ENCODE data around the gene STK40. TPM values are rescaled to one million over a fixed set of nuclear protein-coding genes. Genes with fewer than 3 reads are reported as not detected.
A peak's percentile ranks its signal among the peaks of the same experiment; 100 is the strongest.

The STK40 gene
- total RNA-seq, 4 donors from 2014 or later = 109 to 263 (median 211) TPM

DNA sequence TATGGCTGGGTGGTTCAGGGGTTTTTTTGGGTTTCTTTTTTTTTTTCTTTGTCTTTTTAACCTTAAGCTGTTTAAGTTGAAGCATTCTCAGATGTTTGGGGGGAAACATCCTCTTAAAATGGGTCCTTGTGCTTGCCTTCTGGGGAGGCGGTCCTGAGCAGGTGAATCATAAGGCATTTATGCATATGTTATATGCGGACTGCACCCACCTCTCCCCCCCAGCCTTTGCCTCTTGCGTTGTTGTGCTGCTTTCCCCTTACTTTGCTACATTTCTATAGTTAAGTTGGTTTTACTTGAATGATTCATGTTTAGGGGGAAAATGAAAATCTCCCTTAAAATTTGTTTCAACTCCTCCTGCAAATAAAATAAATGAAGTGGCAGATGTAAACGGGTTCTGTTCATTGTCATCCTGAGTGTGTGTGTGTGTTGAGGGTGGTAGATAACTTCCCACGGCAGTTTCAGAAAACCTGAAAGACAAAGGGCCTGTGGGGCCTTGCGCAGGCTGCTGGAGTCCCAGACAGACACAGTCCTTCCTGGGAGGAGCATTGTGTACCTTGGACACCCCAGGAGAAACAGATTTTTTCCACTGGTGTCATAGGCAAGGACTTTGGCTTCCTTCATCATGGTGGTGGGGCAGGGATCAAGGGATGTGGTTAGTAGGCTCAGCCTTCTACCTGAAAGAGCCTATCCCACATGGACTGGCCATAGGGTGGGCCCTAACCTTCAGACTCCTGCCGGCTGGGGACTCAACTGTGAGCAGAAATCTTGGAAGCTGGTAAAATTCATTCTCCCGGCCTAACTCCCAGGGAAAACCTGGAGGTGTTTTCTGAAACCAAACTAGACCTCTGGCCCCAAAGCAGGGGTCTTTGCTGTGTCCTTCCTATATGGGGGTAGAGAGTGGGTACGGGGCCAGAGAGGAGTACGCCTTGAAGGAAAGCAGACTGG lies 80.5 kb downstream of the STK40 start:
- no peak for TF ChIP-seq POLR2A (IDR thresholded peaks at IDR 0.05)
- TF ChIP-seq, protein P1, sequence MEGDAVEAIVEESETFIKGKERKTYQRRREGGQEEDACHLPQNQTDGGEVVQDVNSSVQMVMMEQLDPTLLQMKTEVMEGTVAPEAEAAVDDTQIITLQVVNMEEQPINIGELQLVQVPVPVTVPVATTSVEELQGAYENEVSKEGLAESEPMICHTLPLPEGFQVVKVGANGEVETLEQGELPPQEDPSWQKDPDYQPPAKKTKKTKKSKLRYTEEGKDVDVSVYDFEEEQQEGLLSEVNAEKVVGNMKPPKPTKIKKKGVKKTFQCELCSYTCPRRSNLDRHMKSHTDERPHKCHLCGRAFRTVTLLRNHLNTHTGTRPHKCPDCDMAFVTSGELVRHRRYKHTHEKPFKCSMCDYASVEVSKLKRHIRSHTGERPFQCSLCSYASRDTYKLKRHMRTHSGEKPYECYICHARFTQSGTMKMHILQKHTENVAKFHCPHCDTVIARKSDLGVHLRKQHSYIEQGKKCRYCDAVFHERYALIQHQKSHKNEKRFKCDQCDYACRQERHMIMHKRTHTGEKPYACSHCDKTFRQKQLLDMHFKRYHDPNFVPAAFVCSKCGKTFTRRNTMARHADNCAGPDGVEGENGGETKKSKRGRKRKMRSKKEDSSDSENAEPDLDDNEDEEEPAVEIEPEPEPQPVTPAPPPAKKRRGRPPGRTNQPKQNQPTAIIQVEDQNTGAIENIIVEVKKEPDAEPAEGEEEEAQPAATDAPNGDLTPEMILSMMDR (IDR thresholded peaks at IDR 0.05 in 4 of 5, conservative IDR thresholded peaks at IDR 0.05 in 1 of 5) = no peak
- DNase-seq = no peak
- Histone ChIP-seq H3K4me1 (peaks cover 8 to 15% of the 10 kb centered on the region in 2 donors), H3K9me3 (no peaks in the 10 kb centered on the region), H3K27me3 (no peaks in the 10 kb centered on the region), H3K36me3 (peaks cover 0 to 45% of the 10 kb centered on the region in 2 donors), H3K4me3 (peak overlapping the region in 2 of 4 donors; percentile 78 to 87), H3K27ac (peak overlapping the region; percentile 74 to 79 (median 77))
- no peak for ATAC-seq
- in situ Hi-C loops (cut with MboI; ENCODE audit: low sequenced_read_pairs in 4 of 4) = loop anchor here in 1 of 4 donors (25.0 kb wide), 1 partner anchor 107 kb away; no protein-coding TSS in a partner anchor
- intact Hi-C loops (cut with DNase I; ENCODE audit: low total_unique reads) = no loop called here

DNA sequence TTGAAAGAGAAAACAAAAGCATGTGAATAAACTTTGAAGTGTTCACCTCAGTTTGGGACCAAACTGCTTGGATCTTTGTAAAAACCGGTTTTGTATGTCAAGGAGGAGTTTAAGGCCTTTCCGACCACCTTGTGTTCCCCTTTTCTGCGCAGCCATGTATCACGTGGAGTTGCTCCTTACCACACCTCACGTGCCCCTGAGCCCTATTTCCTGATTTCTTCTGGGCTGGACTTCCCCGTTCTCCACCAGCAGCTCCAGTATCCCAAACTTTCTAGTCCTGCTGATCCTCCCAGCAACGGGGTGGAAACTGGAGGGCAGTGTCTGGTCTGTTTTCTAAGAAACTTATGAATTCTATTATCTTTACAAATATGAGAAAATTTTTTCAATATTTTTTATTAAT lies 81.2 kb downstream of the STK40 start:
- Histone ChIP-seq H3K36me3 (peaks cover 0 to 46% of the 10 kb centered on the region in 2 donors), H3K27ac (peak overlapping the region in 1 of 4 donors; percentile 18), H3K4me3 (no peak overlapping the region), H3K27me3 (no peaks in the 10 kb centered on the region), H3K4me1 (peaks cover 9 to 23% of the 10 kb centered on the region in 2 donors), H3K9me3 (no peaks in the 10 kb centered on the region)
- DNase-seq (no peak), ATAC-seq (no peak)
- intact Hi-C loops (cut with DNase I; ENCODE audit: low total_unique reads) (no loop called here), in situ Hi-C loops (cut with MboI; ENCODE audit: low sequenced_read_pairs in 4 of 4) (loop anchor here in 1 of 4 donors (25.0 kb wide), 1 partner anchor 108 kb away; no protein-coding TSS in a partner anchor)
- no peak for TF ChIP-seq POLR2A (IDR thresholded peaks at IDR 0.05)
- TF ChIP-seq, protein P1 (IDR thresholded peaks at IDR 0.05 in 4 of 5, conservative IDR thresholded peaks at IDR 0.05 in 1 of 5) = no peak

DNA sequence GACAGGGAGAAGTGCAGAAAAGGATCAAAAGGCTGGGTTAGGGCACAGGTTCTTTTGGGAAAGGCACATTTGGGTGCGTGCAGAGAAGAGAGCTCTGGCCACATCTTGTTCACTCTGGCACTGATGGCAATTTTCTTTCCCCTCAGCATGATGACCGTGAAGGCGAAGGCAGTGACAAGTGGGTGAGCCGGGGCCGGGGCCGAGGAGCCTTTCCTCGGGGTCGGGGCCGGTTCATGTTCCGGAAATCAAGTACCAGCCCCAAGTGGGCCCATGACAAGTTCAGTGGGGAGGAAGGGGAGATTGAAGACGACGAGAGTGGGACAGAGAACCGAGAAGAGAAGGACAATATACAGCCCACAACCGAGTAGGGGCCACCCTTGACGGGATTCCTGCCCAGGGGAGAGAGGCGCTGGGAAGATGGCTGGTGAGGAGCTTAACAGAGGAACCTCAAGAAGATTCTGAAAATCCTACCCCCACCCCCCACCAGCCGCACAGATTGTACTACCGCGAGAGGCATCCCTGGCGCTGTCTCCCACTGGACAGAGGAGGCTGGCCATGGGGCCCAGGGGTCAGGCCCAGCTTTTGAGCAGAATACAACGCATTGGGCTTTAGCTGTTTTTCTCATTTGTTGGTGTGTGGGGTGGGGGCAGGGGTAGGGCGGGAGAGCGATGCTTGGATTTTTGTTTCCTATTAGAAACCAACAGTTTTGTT lies 81.9 kb downstream of the STK40 start:
- Histone ChIP-seq H3K9me3 (no peaks in the 10 kb centered on the region), H3K4me1 (peaks cover 11 to 25% of the 10 kb centered on the region in 2 donors), H3K27ac (peak overlapping the region in 1 of 4 donors; percentile 4), H3K36me3 (peaks cover 0 to 51% of the 10 kb centered on the region in 2 donors), H3K4me3 (no peak overlapping the region), H3K27me3 (no peaks in the 10 kb centered on the region)
- ATAC-seq (no peak), DNase-seq (no peak)
- TF ChIP-seq POLR2A (IDR thresholded peaks at IDR 0.05) = no peak
- TF ChIP-seq, protein P1 (IDR thresholded peaks at IDR 0.05 in 4 of 5, conservative IDR thresholded peaks at IDR 0.05 in 1 of 5) = no peak
- in situ Hi-C loops (cut with MboI; ENCODE audit: low sequenced_read_pairs in 4 of 4) = loop anchor here in 1 of 4 donors (25.0 kb wide), 1 partner anchor 108 kb away; no protein-coding TSS in a partner anchor
- intact Hi-C loops (cut with DNase I; ENCODE audit: low total_unique reads) = no loop called here

DNA sequence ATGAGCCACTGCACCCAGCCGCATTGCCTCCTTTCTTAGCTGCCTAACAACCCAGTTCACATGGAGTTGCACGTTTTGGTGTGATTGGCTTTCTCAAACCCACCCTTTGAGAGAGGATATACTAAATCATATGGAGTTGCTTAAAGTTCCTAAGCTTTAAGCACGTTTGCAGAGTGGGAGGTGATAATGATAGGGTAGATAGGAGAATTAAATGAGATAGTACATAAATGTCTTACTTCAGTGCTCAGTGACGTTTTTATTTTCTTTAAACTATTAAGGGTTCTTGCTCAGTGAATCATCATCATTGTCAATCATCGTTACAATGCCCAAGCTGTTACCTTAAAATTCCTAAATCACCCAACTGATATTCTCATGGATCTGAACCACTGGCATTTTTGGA lies 82.5 kb downstream of the STK40 start:
- DNase-seq (no peak), ATAC-seq (no peak)
- TF ChIP-seq, protein P1 (IDR thresholded peaks at IDR 0.05 in 4 of 5, conservative IDR thresholded peaks at IDR 0.05 in 1 of 5) = no peak
- no peak for TF ChIP-seq POLR2A (IDR thresholded peaks at IDR 0.05)
- in situ Hi-C loops (cut with MboI; ENCODE audit: low sequenced_read_pairs in 4 of 4) (loop anchor here in 1 of 4 donors (25.0 kb wide), 1 partner anchor 109 kb away; no protein-coding TSS in a partner anchor), intact Hi-C loops (cut with DNase I; ENCODE audit: low total_unique reads) (no loop called here)
- H3K36me3 ChIP-seq = peaks cover 0 to 57% of the 10 kb centered on the region in 2 donors
- no peaks in the 10 kb centered on the region for H3K27me3 ChIP-seq
- H3K9me3 ChIP-seq = no peaks in the 10 kb centered on the region
- H3K4me3 ChIP-seq = no peak overlapping the region
- H3K4me1 ChIP-seq = peaks cover 13 to 25% of the 10 kb centered on the region in 2 donors
- H3K27ac ChIP-seq = no peak overlapping the region
